GM15510 (cell line): ENCODE results near the gene KITLG.

Experiments used
- POLR2A ChIP-seq: IDR thresholded peaks from 3 replicates; pipeline ENCODE4 v1.6.1; 2011; ENCODE audit warnings: borderline replicate concordance; ENCODE audit not compliant: insufficient read length; ENCODE audit errors: extremely low read depth

Gene KITLG

GRCh38 chr12:88496429-88496828, 83.8 kb downstream of the KITLG start:
- TF ChIP-seq POLR2A, result no peak

GRCh38 chr12:88495031-88495430, 85.2 kb downstream of the KITLG start:
- TF ChIP-seq POLR2A, result no peak

GRCh38 chr12:88494520-88494919, 85.8 kb downstream of the KITLG start:
- TF ChIP-seq POLR2A, result no peak

- TF ChIP-seq POLR2A, result no peak
These were observed 86.6 kb downstream of the KITLG start for GRCh38 chr12:88493636-88494035.

GRCh38 chr12:88490425-88490824, 89.8 kb downstream of the KITLG start:
- TF ChIP-seq POLR2A, result no peak

GRCh38 chr12:88472775-88473174, 107.5 kb downstream of the KITLG start:
- TF ChIP-seq POLR2A, result no peak

- TF ChIP-seq POLR2A, result no peak
These were observed 108.0 kb downstream of the KITLG start for GRCh38 chr12:88472248-88472647.

GRCh38 chr12:88471331-88472045, 108.8 kb downstream of the KITLG start:
- no peak for TF ChIP-seq POLR2A

- no peak for TF ChIP-seq POLR2A
These were observed 111.1 kb downstream of the KITLG start for GRCh38 chr12:88469154-88469553.

GRCh38 chr12:88468581-88468980, 111.7 kb downstream of the KITLG start:
- TF ChIP-seq POLR2A, result no peak

- TF ChIP-seq POLR2A, result no peak
These were observed 121.9 kb downstream of the KITLG start for GRCh38 chr12:88458327-88458726.

GRCh38 chr12:88453323-88453722, 126.9 kb downstream of the KITLG start:
- TF ChIP-seq POLR2A, result no peak

GRCh38 chr12:88451205-88451604, 129.1 kb downstream of the KITLG start:
- no peak for TF ChIP-seq POLR2A

GRCh38 chr12:88450136-88450535, 130.1 kb downstream of the KITLG start:
- TF ChIP-seq POLR2A, result no peak

GRCh38 chr12:88448337-88448915, 131.8 kb downstream of the KITLG start:
- TF ChIP-seq POLR2A, result no peak

- TF ChIP-seq POLR2A, result no peak
These were observed 134.4 kb downstream of the KITLG start for GRCh38 chr12:88445705-88446394.
